GM23338 (cell line): ENCODE data around the gene FLT1. TPM values are rescaled to one million over a fixed set of nuclear protein-coding genes. Genes with fewer than 3 reads are reported as not detected.

Source experiments
- ATAC-seq: fragments of 200-7000 bp; cut with Tn5 transposase; 3 replicates; pipeline ENCODE4 v1.9.1; 2020
- DNase-seq: peaks from one replicate; pipeline ENCODE4 v3.0.0-alpha.2; 2015; ENCODE audit warnings: low spot score
- H2AFZ ChIP-seq: fragments of 200-600 bp; sonication (generic); 2 replicates; pipeline ENCODE4 v1.8.0; 2016; ENCODE audit warnings: antibody characterized with exemption, mild to moderate bottlenecking, moderate library complexity
- H3F3A ChIP-seq: fragments of 200-600 bp; sonication (generic); replicated peaks from 2 replicates; pipeline ENCODE4 v1.8.0; 2017; ENCODE audit warnings: antibody characterized with exemption, mixed run types, low read depth
- H3K27ac ChIP-seq: fragments of 200-600 bp; sonication (generic); 2 replicates; pipeline ENCODE4 v1.6.1; 2016; ENCODE audit warnings: low read depth
- H3K27me3 ChIP-seq: fragments of 200-600 bp; sonication (generic); 2 replicates; pipeline ENCODE4 v1.8.0; 2016; ENCODE audit warnings: mild to moderate bottlenecking, mixed run types, moderate library complexity; ENCODE audit not compliant: insufficient read depth
- H3K36me3 ChIP-seq: fragments of 200-600 bp; sonication (generic); 2 replicates; pipeline ENCODE4 v1.8.0; 2016; ENCODE audit warnings: mild to moderate bottlenecking; ENCODE audit not compliant: insufficient read depth
- H3K4me1 ChIP-seq: fragments of 200-600 bp; sonication (generic); 2 replicates; pipeline ENCODE4 v1.8.0; 2016; ENCODE audit warnings: mild to moderate bottlenecking, moderate library complexity; ENCODE audit not compliant: insufficient read depth
- H3K4me2 ChIP-seq: fragments of 200-600 bp; sonication (generic); 2 replicates; pipeline ENCODE4 v1.7.1; 2017; ENCODE audit warnings: mixed run types
- H3K4me3 ChIP-seq: fragments of 200-600 bp; sonication (generic); 2 replicates; pipeline ENCODE4 v1.6.1; 2016; ENCODE audit warnings: mixed run types
- H3K79me2 ChIP-seq: fragments of 200-600 bp; sonication (generic); replicated peaks from 2 replicates; pipeline ENCODE4 v1.8.0; 2017; ENCODE audit warnings: mild to moderate bottlenecking; ENCODE audit not compliant: insufficient read depth
- H3K9me2 ChIP-seq: fragments of 200-600 bp; sonication (generic); 2 replicates; pipeline ENCODE4 v1.8.0; 2017; ENCODE audit not compliant: insufficient read depth
- H4K20me1 ChIP-seq: fragments of 200-600 bp; sonication (generic); replicated peaks from 2 replicates; pipeline ENCODE4 v1.8.0; 2017; ENCODE audit warnings: mild to moderate bottlenecking; ENCODE audit not compliant: insufficient read depth
- H3K27ac Mint-ChIP-seq: 2 replicates; pipeline ENCODE4 v1.8.0; 2020; ENCODE audit warnings: inconsistent platforms, mild to moderate bottlenecking, moderate library complexity, mixed read lengths
- H3K27me3 Mint-ChIP-seq: 3 replicates; pipeline ENCODE4 v1.8.0; 2022; ENCODE audit warnings: low read depth, mild to moderate bottlenecking, moderate library complexity, mixed read lengths, inconsistent platforms; ENCODE audit not compliant: insufficient read depth, poor library complexity
- H3K36me3 Mint-ChIP-seq: 3 replicates; pipeline ENCODE4 v1.8.0; 2021; ENCODE audit warnings: low read depth, mild to moderate bottlenecking, inconsistent platforms, moderate library complexity, mixed read lengths
- H3K4me1 Mint-ChIP-seq: 3 replicates; pipeline ENCODE4 v1.8.0; 2020; ENCODE audit warnings: mild to moderate bottlenecking, inconsistent platforms, mixed read lengths
- H3K4me3 Mint-ChIP-seq: 3 replicates; pipeline ENCODE4 v1.8.0; 2021; ENCODE audit warnings: moderate library complexity, mild to moderate bottlenecking, inconsistent platforms, mixed read lengths
- H3K9me3 Mint-ChIP-seq: 3 replicates; pipeline ENCODE4 v1.8.0; 2020; ENCODE audit warnings: moderate library complexity, mild to moderate bottlenecking, inconsistent platforms, mixed read lengths
- CREB1 ChIP-seq: fragments of 250-450 bp; sonication (Bioruptor Pico); IDR thresholded peaks from 2 replicates; pipeline ENCODE4 v1.5.0; 2020; ENCODE audit warnings: low read depth, mild to moderate bottlenecking, moderate library complexity
- CTCF ChIP-seq, 2 experiments: fragments of 200-600 bp in 1 of 2; sonication (generic) in 1 of 2; conservative IDR thresholded peaks; 2 replicates each; pipeline versions ENCODE4 v1.5.1 to v1.6.1; 2016 to 2017; ENCODE audit warnings: antibody characterized with exemption in 2 of 2, low read depth in 2 of 2, mild to moderate bottlenecking in 2 of 2, moderate library complexity in 1 of 2
- EZH2 ChIP-seq: fragments of 200-600 bp; sonication (generic); IDR thresholded peaks from one replicate; pipeline ENCODE4 v1.8.0; 2017; ENCODE audit warnings: antibody characterized with exemption, mild to moderate bottlenecking, low read depth; ENCODE audit not compliant: unreplicated experiment
- EZH2phosphoT487 ChIP-seq: fragments of 200-600 bp; sonication (generic); IDR thresholded peaks from one replicate; pipeline ENCODE4 v1.8.1; 2018; ENCODE audit warnings: antibody characterized with exemption; ENCODE audit not compliant: unreplicated experiment
- JUNB ChIP-seq: IDR thresholded peaks from one replicate; pipeline ENCODE4 v1.6.1; 2016; ENCODE audit warnings: antibody characterized with exemption; ENCODE audit not compliant: unreplicated experiment
- NANOG ChIP-seq: IDR thresholded peaks from 2 replicates; pipeline ENCODE4 v1.6.1; 2016; ENCODE audit warnings: antibody characterized with exemption, borderline replicate concordance
- POLR2AphosphoS5 ChIP-seq: IDR thresholded peaks from 2 replicates; pipeline ENCODE4 v1.6.1; 2016; ENCODE audit warnings: antibody characterized with exemption, low read depth
- STAT1 ChIP-seq: IDR thresholded peaks from one replicate; pipeline ENCODE4 v1.6.1; 2016; ENCODE audit warnings: antibody characterized with exemption; ENCODE audit not compliant: unreplicated experiment
- ZNF114 ChIP-seq: fragments of 250-450 bp; sonication (Bioruptor Pico); IDR thresholded peaks from 2 replicates; pipeline ENCODE4 v1.5.0; 2020; ENCODE audit warnings: mild to moderate bottlenecking, moderate library complexity
- ZNF331 ChIP-seq: fragments of 250-450 bp; sonication (Bioruptor Pico); IDR thresholded peaks from 2 replicates; pipeline ENCODE4 v1.5.0; 2020; ENCODE audit warnings: low read depth, mild to moderate bottlenecking, moderate library complexity
- polyA plus RNA-seq: library from polyadenylated mRNA; unstranded; fragments of >200 nt; fragmentation: Nextera tagmentation; extraction: Ambion mirVana; gene quantifications from 2 replicates; pipeline ENCODE4 v1.2.1, GENCODE V29; 2016
- total RNA-seq: library from RNA; depleted of rRNA; stranded (reverse); fragments of >200 nt; shearing (Covaris generic); gene quantifications from 2 replicates; pipeline ENCODE4 v1.2.3, GENCODE V29; 2014
- TF ChIP-seq, protein P1 (sequence below): IDR thresholded peaks from one replicate; pipeline ENCODE4 v1.6.1; 2018; ENCODE audit warnings: antibody characterized with exemption; ENCODE audit not compliant: unreplicated experiment
- TF ChIP-seq, protein P2 (sequence below): IDR thresholded peaks from 2 replicates; pipeline ENCODE4 v1.6.1; 2016; ENCODE audit warnings: antibody characterized with exemption

FLT1 gene
- total and polyA plus RNA-seq, 2 experiments from 2014 or later: 26.8 to 116 TPM

- no peak overlapping the region for H2AFZ ChIP-seq
- DNase-seq (no peak), ATAC-seq (no peak)
- peaks cover 22% of the 10 kb centered on the region for H3K4me1 ChIP-seq
- H3K9me3 Mint-ChIP-seq: no peaks in the 10 kb centered on the region; the same call in 2 of the 3 replicates
- H3K79me2 ChIP-seq: peaks cover 31% of the 10 kb centered on the region; the same call in 1 of the 2 replicates
- H3K36me3 Mint-ChIP-seq: peaks cover 81% of the 10 kb centered on the region
- 0 out of 2 replicates have a peak overlapping the region, but pooled peaks have one; percentile 16 for H3K27ac ChIP-seq
- no peak overlapping the region for H3K4me3 ChIP-seq
- H3K27me3 Mint-ChIP-seq: peaks cover 3% of the 10 kb centered on the region
- H3K4me2 ChIP-seq: no peak overlapping the region
- H3K27ac Mint-ChIP-seq: no peak overlapping the region
- H3K4me3 Mint-ChIP-seq: no peak overlapping the region
- no peaks in the 10 kb centered on the region for H3K27me3 ChIP-seq
- H3K4me1 Mint-ChIP-seq: peaks cover 23% of the 10 kb centered on the region
- H4K20me1 ChIP-seq: no peaks in the 10 kb centered on the region
- no peak for TF ChIP-seq EZH2
- TF ChIP-seq JUNB: no peak
- TF ChIP-seq, protein P1, sequence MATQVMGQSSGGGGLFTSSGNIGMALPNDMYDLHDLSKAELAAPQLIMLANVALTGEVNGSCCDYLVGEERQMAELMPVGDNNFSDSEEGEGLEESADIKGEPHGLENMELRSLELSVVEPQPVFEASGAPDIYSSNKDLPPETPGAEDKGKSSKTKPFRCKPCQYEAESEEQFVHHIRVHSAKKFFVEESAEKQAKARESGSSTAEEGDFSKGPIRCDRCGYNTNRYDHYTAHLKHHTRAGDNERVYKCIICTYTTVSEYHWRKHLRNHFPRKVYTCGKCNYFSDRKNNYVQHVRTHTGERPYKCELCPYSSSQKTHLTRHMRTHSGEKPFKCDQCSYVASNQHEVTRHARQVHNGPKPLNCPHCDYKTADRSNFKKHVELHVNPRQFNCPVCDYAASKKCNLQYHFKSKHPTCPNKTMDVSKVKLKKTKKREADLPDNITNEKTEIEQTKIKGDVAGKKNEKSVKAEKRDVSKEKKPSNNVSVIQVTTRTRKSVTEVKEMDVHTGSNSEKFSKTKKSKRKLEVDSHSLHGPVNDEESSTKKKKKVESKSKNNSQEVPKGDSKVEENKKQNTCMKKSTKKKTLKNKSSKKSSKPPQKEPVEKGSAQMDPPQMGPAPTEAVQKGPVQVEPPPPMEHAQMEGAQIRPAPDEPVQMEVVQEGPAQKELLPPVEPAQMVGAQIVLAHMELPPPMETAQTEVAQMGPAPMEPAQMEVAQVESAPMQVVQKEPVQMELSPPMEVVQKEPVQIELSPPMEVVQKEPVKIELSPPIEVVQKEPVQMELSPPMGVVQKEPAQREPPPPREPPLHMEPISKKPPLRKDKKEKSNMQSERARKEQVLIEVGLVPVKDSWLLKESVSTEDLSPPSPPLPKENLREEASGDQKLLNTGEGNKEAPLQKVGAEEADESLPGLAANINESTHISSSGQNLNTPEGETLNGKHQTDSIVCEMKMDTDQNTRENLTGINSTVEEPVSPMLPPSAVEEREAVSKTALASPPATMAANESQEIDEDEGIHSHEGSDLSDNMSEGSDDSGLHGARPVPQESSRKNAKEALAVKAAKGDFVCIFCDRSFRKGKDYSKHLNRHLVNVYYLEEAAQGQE: no peak
- H3K36me3 ChIP-seq: peaks cover 34% of the 10 kb centered on the region
- no peaks in the 10 kb centered on the region for H3K9me2 ChIP-seq
- no peaks in the 10 kb centered on the region for H3F3A ChIP-seq
Observed at GRCh38 chr13:28459911-28460310, 35.0 kb downstream of the FLT1 start.

DNA sequence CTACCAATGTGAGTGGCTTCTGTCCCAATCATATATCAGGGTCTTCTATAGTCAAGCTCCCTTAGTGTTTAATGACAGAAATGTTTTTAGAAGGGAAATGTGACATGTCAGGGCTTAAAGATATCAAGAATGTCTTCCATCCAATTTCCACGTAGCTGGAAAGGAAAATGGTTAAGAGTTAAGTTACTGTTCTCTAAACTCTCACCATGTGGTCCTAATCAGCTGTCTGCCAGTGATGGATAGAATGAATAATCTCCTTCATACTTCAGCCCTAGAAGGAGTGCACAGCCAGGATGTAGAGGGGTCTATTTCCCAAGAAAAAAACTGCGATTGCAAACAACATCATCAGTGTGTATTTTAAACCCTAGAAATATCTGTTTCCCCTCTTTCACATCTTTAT lies 36.3 kb downstream of the FLT1 start:
- H3K36me3 Mint-ChIP-seq: peaks cover 80% of the 10 kb centered on the region
- Histone ChIP-seq H3K79me2 (peaks cover 30% of the 10 kb centered on the region), H3K4me1 (peaks cover 34% of the 10 kb centered on the region)

GRCh38 chr13:28458051-28458450 lies 36.9 kb downstream of the FLT1 start:
- DNase-seq (no peak), ATAC-seq (no peak)
- H2AFZ ChIP-seq: no peak overlapping the region
- no peak overlapping the region for H3K4me3 ChIP-seq
- peaks cover 33% of the 10 kb centered on the region for H3K79me2 ChIP-seq
- H3F3A ChIP-seq: no peaks in the 10 kb centered on the region
- H3K27ac Mint-ChIP-seq: peak overlapping the region; percentile 62; the same call in 1 of the 2 replicates
- no peaks in the 10 kb centered on the region for H3K9me2 ChIP-seq
- H3K27ac ChIP-seq: peak overlapping the region; percentile 60
- no peak overlapping the region for H3K4me3 Mint-ChIP-seq
- no peak overlapping the region for H3K4me2 ChIP-seq
- H3K36me3 ChIP-seq: peaks cover 25% of the 10 kb centered on the region
- H3K4me1 Mint-ChIP-seq: peaks cover 39% of the 10 kb centered on the region
- peaks cover 3% of the 10 kb centered on the region for H3K27me3 Mint-ChIP-seq
- H3K27me3 ChIP-seq: no peaks in the 10 kb centered on the region
- H3K9me3 Mint-ChIP-seq: no peaks in the 10 kb centered on the region; the same call in 2 of the 3 replicates
- peaks cover 39% of the 10 kb centered on the region for H3K4me1 ChIP-seq
- H3K36me3 Mint-ChIP-seq: peaks cover 79% of the 10 kb centered on the region
- no peaks in the 10 kb centered on the region for H4K20me1 ChIP-seq
- TF ChIP-seq CTCF (conservative IDR thresholded peaks at IDR 0.05; ENCODE audit: low read depth in 2 of 2) (no peak), ZNF331 (CRISPR knock-in tag) (no peak), STAT1 (no peak), JUNB (no peak), NANOG (no peak), POLR2AphosphoS5 (no peak), ZNF114 (CRISPR knock-in tag) (no peak), EZH2phosphoT487 (no peak), CREB1 (CRISPR knock-in tag) (no peak)
- TF ChIP-seq, protein P2, sequence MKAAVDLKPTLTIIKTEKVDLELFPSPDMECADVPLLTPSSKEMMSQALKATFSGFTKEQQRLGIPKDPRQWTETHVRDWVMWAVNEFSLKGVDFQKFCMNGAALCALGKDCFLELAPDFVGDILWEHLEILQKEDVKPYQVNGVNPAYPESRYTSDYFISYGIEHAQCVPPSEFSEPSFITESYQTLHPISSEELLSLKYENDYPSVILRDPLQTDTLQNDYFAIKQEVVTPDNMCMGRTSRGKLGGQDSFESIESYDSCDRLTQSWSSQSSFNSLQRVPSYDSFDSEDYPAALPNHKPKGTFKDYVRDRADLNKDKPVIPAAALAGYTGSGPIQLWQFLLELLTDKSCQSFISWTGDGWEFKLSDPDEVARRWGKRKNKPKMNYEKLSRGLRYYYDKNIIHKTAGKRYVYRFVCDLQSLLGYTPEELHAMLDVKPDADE: no peak

More for the DNA sequence above, 36.3 kb downstream of the FLT1 start:
- no peak for TF ChIP-seq CREB1 (CRISPR knock-in tag)
- TF ChIP-seq JUNB: no peak
- Mint-ChIP-seq H3K4me1 (peaks cover 36% of the 10 kb centered on the region), H3K27me3 (peaks cover 3% of the 10 kb centered on the region), H3K4me3 (no peak overlapping the region), H3K9me3 (no peaks in the 10 kb centered on the region; the same call in 2 of the 3 replicates), H3K27ac (no peak overlapping the region)
- no peak overlapping the region for H3K4me3 ChIP-seq
- H2AFZ ChIP-seq: no peak overlapping the region
- no peak for DNase-seq
- ATAC-seq: no peak
- H3K9me2 ChIP-seq: no peaks in the 10 kb centered on the region
- peaks cover 25% of the 10 kb centered on the region for H3K36me3 ChIP-seq
- H3K4me2 ChIP-seq: no peak overlapping the region
- H3K27me3 ChIP-seq: no peaks in the 10 kb centered on the region
- peak overlapping the region; percentile 60 for H3K27ac ChIP-seq
- no peaks in the 10 kb centered on the region for H3F3A ChIP-seq
- H4K20me1 ChIP-seq: no peaks in the 10 kb centered on the region
